A549 (cell line): ENCODE measurements around the gene TDRD3. TPM values are rescaled to one million over a fixed set of nuclear protein-coding genes. Genes with fewer than 3 reads are reported as not detected.

Source experiments
- ATAC-seq, 2 experiments: fragments of 200-7000 bp in 1 of 2; fragments of >200 bp in 1 of 2; cut with Nextera tagmentation in 1 of 2; cut with Tn5 transposase in 1 of 2; 3 replicates each; pipeline versions ENCODE4 v1.8.0 to v1.9.1; 2018 to 2020; ENCODE audit warnings: mild to moderate bottlenecking in 1 of 2, moderate library complexity in 1 of 2
- CTCF ChIA-PET: fragments of 300-600 bp; sonication (Branson Sonifier 250); formaldehyde crosslinking; extraction: SDS; loops from one replicate; lab custom pipeline; 2021; ENCODE audit warnings: antibody characterized with exemption, inconsistent platforms; lab: Yijun Ruan, JAX
- POLR2A ChIA-PET: fragments of 350-600 bp; formaldehyde crosslinking; extraction: SDS; loops from one replicate; lab custom pipeline; 2021; ENCODE audit warnings: antibody characterized with exemption, inconsistent platforms; lab: Yijun Ruan, JAX
- DNase-seq, 2 experiments: peaks; one replicate each; pipeline versions ENCODE4 v3.0.0 to v3.0.0-alpha.2; 2011 to 2016; ENCODE audit warnings: low read depth in 1 of 2, low spot score in 1 of 2
- FAIRE-seq: peaks from 2 replicates; lab custom pipeline; 2011; peaks lifted over from hg19 to GRCh38; lab: Jason Lieb, UNC
- H3K27ac ChIP-seq, 2 experiments: fragments of >200 bp; sonication (Bioruptor Twin); formaldehyde crosslinking; 3 replicates each; pipeline ENCODE4 v1.5.1; 2016 to 2017
- H3K4me1 ChIP-seq: fragments of >200 bp; sonication (Bioruptor Twin); formaldehyde crosslinking; 3 replicates; pipeline ENCODE4 v1.6.1; 2016
- H3K4me2 ChIP-seq: fragments of >200 bp; sonication (Bioruptor Twin); formaldehyde crosslinking; 3 replicates; pipeline ENCODE4 v1.6.1; 2016
- H3K4me3 ChIP-seq: fragments of >200 bp; sonication (Bioruptor Twin); formaldehyde crosslinking; 3 replicates; pipeline ENCODE4 v1.5.1; 2016
- H3K9me3 ChIP-seq: fragments of >200 bp; sonication (Bioruptor Twin); formaldehyde crosslinking; 3 replicates; pipeline ENCODE4 v1.6.1; 2016
- BHLHE40 ChIP-seq: IDR thresholded peaks from 2 replicates; pipeline ENCODE4 v1.6.1; 2012; ENCODE audit warnings: low read depth, low read length, inconsistent platforms
- CBX8 ChIP-seq: fragments of 200-600 bp; sonication (generic); IDR thresholded peaks from 2 replicates; pipeline ENCODE4 v1.6.1; 2016
- CTCF ChIP-seq: fragments of >200 bp; sonication (Bioruptor Twin); formaldehyde crosslinking; IDR thresholded peaks from 3 replicates; pipeline ENCODE4 v1.5.1; 2016
- E2F6 ChIP-seq: IDR thresholded peaks from 2 replicates; pipeline ENCODE4 v1.6.1; 2012; ENCODE audit warnings: low read depth, borderline replicate concordance
- EHMT2 ChIP-seq: fragments of 200-600 bp; sonication (generic); IDR thresholded peaks from 2 replicates; pipeline ENCODE4 v1.6.1; 2016; ENCODE audit warnings: antibody characterized with exemption, low read depth, mild to moderate bottlenecking, moderate library complexity
- FOSB ChIP-seq: fragments of 250-450 bp; sonication (Bioruptor Pico); IDR thresholded peaks from 2 replicates; pipeline ENCODE4 v1.5.0; 2020; ENCODE audit warnings: mild to moderate bottlenecking, moderate library complexity
- HDAC2 ChIP-seq: fragments of 200-600 bp; sonication (generic); IDR thresholded peaks from 2 replicates; pipeline ENCODE4 v1.6.1; 2016
- HEYL ChIP-seq: fragments of 250-450 bp; sonication (Bioruptor Pico); IDR thresholded peaks from 2 replicates; pipeline ENCODE4 v1.8.0; 2021; ENCODE audit warnings: mild to moderate bottlenecking, moderate library complexity
- HMGXB4 ChIP-seq: fragments of 250-450 bp; sonication (Bioruptor Pico); IDR thresholded peaks from 2 replicates; pipeline ENCODE4 v1.5.0; 2021; ENCODE audit warnings: mild to moderate bottlenecking, moderate library complexity, borderline replicate concordance
- JUNB ChIP-seq: fragments of >200 bp; sonication (Bioruptor Twin); formaldehyde crosslinking; IDR thresholded peaks from 2 replicates; pipeline ENCODE4 v1.6.1; 2016
- MAFK ChIP-seq: fragments of 450-650 bp; IDR thresholded peaks from 2 replicates; pipeline ENCODE4 v1.6.1; 2014; ENCODE audit not compliant: partially characterized antibody
- MAZ ChIP-seq: fragments of 150-350 bp; IDR thresholded peaks from 2 replicates; pipeline ENCODE4 v1.6.1; 2014; ENCODE audit warnings: antibody characterized with exemption, low read depth, low read length, borderline replicate concordance
- POLR2AphosphoS2 ChIP-seq: conservative IDR thresholded peaks from 2 replicates; pipeline ENCODE4 v1.6.1; 2012; ENCODE audit warnings: low read length, improper control_type of control experiment, inconsistent platforms
- RAD21 ChIP-seq, 2 experiments: fragments of >200 bp in 1 of 2; sonication (Bioruptor Twin) in 1 of 2; formaldehyde crosslinking in 1 of 2; IDR thresholded peaks in 1 of 2; conservative IDR thresholded peaks in 1 of 2; 2 replicates in 1 of 2; 3 replicates in 1 of 2; pipeline ENCODE4 v1.6.1; 2012 to 2018; ENCODE audit warnings: inconsistent platforms in 1 of 2
- RNF2 ChIP-seq: fragments of 200-600 bp; sonication (generic); IDR thresholded peaks from 2 replicates; pipeline ENCODE4 v1.6.1; 2016; ENCODE audit warnings: low read depth, mild to moderate bottlenecking, antibody characterized with exemption, moderate library complexity, borderline replicate concordance
- SREBF2 ChIP-seq: fragments of 450-650 bp; IDR thresholded peaks from 2 replicates; pipeline ENCODE4 v1.6.1; 2014; ENCODE audit warnings: mild to moderate bottlenecking, moderate library complexity
- ZC3H11A ChIP-seq: fragments of 450-650 bp; IDR thresholded peaks from 2 replicates; pipeline ENCODE4 v1.6.1; 2014; ENCODE audit warnings: antibody characterized with exemption, mild to moderate bottlenecking
- ZFP36 ChIP-seq: fragments of 450-650 bp; IDR thresholded peaks from 2 replicates; pipeline ENCODE4 v1.6.1; 2014; ENCODE audit warnings: borderline replicate concordance; ENCODE audit not compliant: partially characterized antibody
- ZNF302 ChIP-seq: fragments of 250-450 bp; sonication (Bioruptor Pico); IDR thresholded peaks from 2 replicates; pipeline ENCODE4 v1.9.0; 2021; ENCODE audit warnings: inconsistent platforms, mild to moderate bottlenecking, moderate library complexity
- WGBS: methylation state at CpG from one replicate; pipeline ENCODE4 v1.1.6; 2017; ENCODE audit errors: missing lambda C conversion rate; 5-methylcytosine and 5-hydroxymethylcytosine counted together
- polyA plus RNA-seq, 4 experiments: library from polyadenylated mRNA; depleted of rRNA in 3 of 4; stranded (reverse); fragments of >200 nt; fragmentation: RNase III in 1 of 4; extraction: RNeasy Plus Mini Kit Qiagen cat#74134 plus additional on column Dnase treatment in 1 of 4; gene quantifications; 2 replicates in 3 of 4; 3 replicates in 1 of 4; pipeline ENCODE4 v1.2.3, GENCODE V29; 2011 to 2017

Gene TDRD3
- polyA plus RNA-seq, 2 of the 4 experiments (the other 2 are of a cell fraction) = 5.7 to 11.8 TPM

- H3K4me1 ChIP-seq = no peaks in the 10 kb centered on the region
- no peak for DNase-seq
- no peaks in the 10 kb centered on the region for H3K9me3 ChIP-seq
- no peak overlapping the region for H3K4me3 ChIP-seq
- no peak for FAIRE-seq
- no peak for TF ChIP-seq FOSB (CRISPR knock-in tag)
- TF ChIP-seq HDAC2 = no peak
- no peak for TF ChIP-seq SREBF2
- TF ChIP-seq MAFK = no peak
- no peak for TF ChIP-seq ZFP36
- no peak for TF ChIP-seq CBX8
- TF ChIP-seq HMGXB4 = no peak
- no peak for TF ChIP-seq ZC3H11A
- CTCF ChIA-PET = interaction anchor here (1.5 kb wide), 1 partner anchor 14 kb away, joined by 4 read pairs; no protein-coding TSS in a partner anchor
- no peak for ATAC-seq
- WGBS = 71% methylated on average over 1 of the region's 1 CpG
- H3K4me2 ChIP-seq = no peak overlapping the region
- POLR2A ChIA-PET = interaction anchor here (0.6 kb wide), 1 partner anchor 739 kb away, joined by 6 read pairs; no protein-coding TSS in a partner anchor
- no peak overlapping the region for H3K27ac ChIP-seq
These were observed 216.1 kb downstream of the TDRD3 start for GRCh38 chr13:60613080-60613479.

- TF ChIP-seq CTCF (0 out of 3 replicates have a peak, but pooled peaks have one; percentile 5), MAZ (no peak), MAFK (no peak), POLR2AphosphoS2 (no peak), BHLHE40 (no peak), ZNF302 (CRISPR knock-in tag) (no peak), EHMT2 (no peak), JUNB (no peak), HEYL (no peak), RAD21 (conservative IDR thresholded peaks at IDR 0.05 in 1 of 2, IDR thresholded peaks at IDR 0.05 in 1 of 2) (peak in 1 of 2 experiments; percentile 33; a peak in 3 of 5 replicates), RNF2 (no peak), E2F6 (no peak)
- DNase-seq (peak in 1 of 2 experiments; percentile 10), FAIRE-seq (no peak), ATAC-seq (peak in 1 of 2 experiments; percentile 55; a peak in 1 of 6 replicates)
- H3K4me2 ChIP-seq = no peak overlapping the region
- WGBS = 19% methylated on average over 4 of the region's 4 CpGs
- H3K27ac ChIP-seq = no peak overlapping the region
- no peaks in the 10 kb centered on the region for H3K4me1 ChIP-seq
- ChIA-PET POLR2A (no interaction called here), CTCF (interaction anchor here (0.6 to 2.2 kb wide), 3 partner anchors 9 to 170 kb away, joined by 3 to 8 read pairs (median 4); no protein-coding TSS in a partner anchor)
- no peak overlapping the region for H3K4me3 ChIP-seq
- no peaks in the 10 kb centered on the region for H3K9me3 ChIP-seq
These were observed 221.1 kb downstream of the TDRD3 start for GRCh38 chr13:60617991-60618733.
